Coronary artery (tissue), 2 donors: ENCODE results near the gene ERCC8.

ENCODE experiments used
- DNase-seq: peaks from one replicate; pipeline ENCODE4 v3.0.0-alpha.2; 2017; ENCODE audit warnings: low spot score
- H3K27ac ChIP-seq, 2 donors: fragments of 200-600 bp; sonication (generic); one replicate each; pipeline ENCODE4 v1.5.1; 2016 to 2019
- H3K4me3 ChIP-seq: fragments of 200-600 bp; sonication (generic); 2 replicates; pipeline ENCODE4 v1.5.1; 2016; ENCODE audit warnings: mild to moderate bottlenecking, moderate library complexity
- CTCF ChIP-seq: fragments of 200-600 bp; sonication (generic); IDR thresholded peaks from one replicate; pipeline ENCODE4 v1.5.1; 2019; ENCODE audit warnings: antibody characterized with exemption

Gene ERCC8

GRCh38 chr5:60852940-60853339, 91.9 kb downstream of the ERCC8 start:
- Histone ChIP-seq H3K4me3 (no peak overlapping the region), H3K27ac (no peak overlapping the region)
- no peak for TF ChIP-seq CTCF
- no peak for DNase-seq

- Histone ChIP-seq H3K4me3 (no peak overlapping the region), H3K27ac (no peak overlapping the region)
- TF ChIP-seq CTCF, result no peak
- no peak for DNase-seq
Observed at GRCh38 chr5:60852317-60852716, 92.6 kb downstream of the ERCC8 start.

- no peak for DNase-seq
- Histone ChIP-seq H3K4me3 (no peak overlapping the region), H3K27ac (no peak overlapping the region)
- no peak for TF ChIP-seq CTCF
Observed at GRCh38 chr5:60851626-60852025, 93.2 kb downstream of the ERCC8 start.

GRCh38 chr5:60846298-60846697, 98.6 kb downstream of the ERCC8 start:
- Histone ChIP-seq H3K4me3 (no peak overlapping the region), H3K27ac (no peak overlapping the region)
- no peak for DNase-seq
- no peak for TF ChIP-seq CTCF

GRCh38 chr5:60843936-60844905, 100.6 kb downstream of the ERCC8 start, which contains the start of gene ELOVL7:
TSS of gene ELOVL7 (minus strand) at chr5:60844269. CDS start at chr5:60787397, 56,872 bp downstream.
- TF ChIP-seq CTCF, result no peak
- H3K4me3 ChIP-seq, result peak within 1 kb of the TSS; percentile 80
- H3K27ac ChIP-seq, result no peak within 1 kb of the TSS
- no peak for DNase-seq

GRCh38 chr5:60843386-60843935, 101.4 kb downstream of the ERCC8 start:
- Histone ChIP-seq H3K4me3 (peak overlapping the region; percentile 80), H3K27ac (no peak overlapping the region)
- TF ChIP-seq CTCF, result no peak
- DNase-seq, result no peak
